ENCODE data around the gene LCTL.
"Not testable (repeated sequence)": the region's sequence is repeated elsewhere in the genome, so short reads cannot be mapped to it uniquely, and the experiment has no call there.

Gene LCTL

DNA sequence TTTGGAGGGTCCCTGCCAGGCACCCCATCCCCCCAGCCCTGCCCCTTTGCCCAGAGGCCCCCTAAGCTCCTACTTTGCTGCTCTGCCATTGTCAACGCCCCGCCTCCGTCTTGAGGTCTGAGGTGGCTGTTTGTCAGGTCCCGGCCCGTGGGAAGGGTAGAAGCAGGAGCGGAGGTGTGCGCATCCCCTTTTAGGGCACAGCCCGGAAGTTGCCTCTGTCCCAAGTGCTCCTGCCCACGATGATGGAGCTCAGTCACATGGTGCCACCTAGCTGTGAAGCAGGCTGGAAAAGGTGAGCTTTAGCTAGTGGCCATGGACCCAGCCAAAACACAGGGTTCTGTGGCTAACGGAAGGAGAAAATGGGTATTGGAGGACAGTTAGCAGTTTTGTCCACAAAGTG is 28.5 kb upstream of the LCTL start:
- TF ChIP-seq CTCF (IDR thresholded peaks at IDR 0.05; ENCODE audit: low read depth, low read length): no peak
- DNase-seq: no peak
- peaks cover 27% of the 10 kb centered on the region for H3K36me3 ChIP-seq
- H3K4me1 ChIP-seq: peaks cover 58% of the 10 kb centered on the region
- no peaks in the 10 kb centered on the region for H3K9me3 ChIP-seq
- no peak overlapping the region for H3K4me3 ChIP-seq (ENCODE audit: low read depth, low read length)
- H3K27me3 ChIP-seq: no peaks in the 10 kb centered on the region

GRCh38 chr15:66593219-66593780 is 27.5 kb upstream of the LCTL start:
- H3K27me3 ChIP-seq: no peaks in the 10 kb centered on the region

DNA sequence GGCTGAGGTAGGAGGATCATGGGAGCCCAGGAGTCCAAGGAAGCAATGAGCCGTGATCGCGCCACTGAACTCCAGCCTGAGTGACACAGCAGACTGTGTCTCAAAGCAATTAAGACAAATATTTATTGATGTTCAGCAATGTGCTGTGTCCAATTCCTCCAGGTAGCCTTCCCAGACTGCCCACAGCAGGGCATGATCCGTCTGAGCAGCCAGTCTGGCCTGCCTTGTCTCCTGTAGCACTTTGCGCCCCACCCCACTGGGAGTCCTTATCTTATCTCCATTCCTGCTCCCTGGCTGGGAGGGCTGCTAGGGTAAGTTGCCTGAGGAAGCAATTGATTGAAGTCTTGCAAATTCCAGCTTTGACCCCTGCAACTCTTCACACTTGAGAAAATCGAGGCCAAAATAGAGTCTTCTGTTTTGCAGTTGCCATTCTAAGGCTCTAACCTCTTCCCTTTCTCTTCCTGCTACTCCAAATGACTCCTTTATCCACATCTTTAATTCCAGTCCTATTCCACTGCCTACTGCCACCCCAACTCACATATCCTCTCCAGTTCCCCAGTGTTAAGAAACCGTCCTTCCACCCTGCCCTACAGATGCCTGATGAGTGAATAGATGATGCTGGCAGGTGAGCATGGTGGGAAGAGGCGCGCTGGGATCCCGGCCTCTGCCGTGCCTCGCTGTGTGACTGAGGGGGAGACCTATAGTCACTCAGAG is 26.9 kb upstream of the LCTL start:
- no peaks in the 10 kb centered on the region for H3K9me3 ChIP-seq
- DNase-seq: peak; percentile 40
- TF ChIP-seq CTCF (IDR thresholded peaks at IDR 0.05; ENCODE audit: low read depth, low read length): no peak
- peaks cover 49% of the 10 kb centered on the region for H3K4me1 ChIP-seq
- H3K36me3 ChIP-seq: peaks cover 44% of the 10 kb centered on the region
- H3K27me3 ChIP-seq: no peaks in the 10 kb centered on the region
- no peak overlapping the region for H3K4me3 ChIP-seq (ENCODE audit: low read depth, low read length)

More at GRCh38 chr15:66593219-66593780, 27.5 kb upstream of the LCTL start:
- Histone ChIP-seq H3K4me1 (peaks cover 55% of the 10 kb centered on the region), H3K36me3 (peaks cover 38% of the 10 kb centered on the region), H3K4me3 (ENCODE audit: low read depth, low read length) (no peak overlapping the region), H3K9me3 (no peaks in the 10 kb centered on the region)
- no peak for TF ChIP-seq CTCF (IDR thresholded peaks at IDR 0.05; ENCODE audit: low read depth, low read length)
- DNase-seq: no peak

GRCh38 chr15:66591322-66591862 is 25.6 kb upstream of the LCTL start:
- DNase-seq: peak; percentile 46
- H3K9me3 ChIP-seq: no peaks in the 10 kb centered on the region
- H3K4me3 ChIP-seq (ENCODE audit: low read depth, low read length): no peak overlapping the region
- peaks cover 45% of the 10 kb centered on the region for H3K36me3 ChIP-seq
- no peak for TF ChIP-seq CTCF (IDR thresholded peaks at IDR 0.05; ENCODE audit: low read depth, low read length)
- peaks cover 49% of the 10 kb centered on the region for H3K4me1 ChIP-seq
- H3K27me3 ChIP-seq: no peaks in the 10 kb centered on the region

DNA sequence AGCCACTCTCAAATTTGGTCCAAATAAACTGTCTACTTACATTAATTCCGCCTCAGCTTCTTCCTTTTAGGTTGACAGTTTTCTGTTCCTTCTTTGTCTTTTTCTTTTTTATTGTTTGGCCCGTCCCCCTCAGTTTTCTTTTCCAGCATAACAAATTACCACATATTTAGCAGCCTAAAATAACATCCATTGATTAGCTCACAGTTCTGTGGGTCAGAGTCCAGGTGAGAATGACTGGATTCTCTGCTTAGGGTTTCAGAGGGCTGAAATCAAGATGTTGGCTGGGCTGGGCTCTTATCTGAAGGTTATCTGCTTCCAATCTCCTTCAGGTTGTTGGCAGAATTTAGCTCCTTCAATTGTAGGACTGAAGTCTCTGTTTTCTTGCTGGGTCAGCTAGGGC is 24.6 kb upstream of the LCTL start:
- Histone ChIP-seq H3K4me1 (peaks cover 42% of the 10 kb centered on the region), H3K36me3 (peaks cover 49% of the 10 kb centered on the region), H3K9me3 (no peaks in the 10 kb centered on the region), H3K4me3 (ENCODE audit: low read depth, low read length) (no peak overlapping the region), H3K27me3 (no peaks in the 10 kb centered on the region)
- no peak for DNase-seq
- TF ChIP-seq CTCF (IDR thresholded peaks at IDR 0.05; ENCODE audit: low read depth, low read length): no peak

DNA sequence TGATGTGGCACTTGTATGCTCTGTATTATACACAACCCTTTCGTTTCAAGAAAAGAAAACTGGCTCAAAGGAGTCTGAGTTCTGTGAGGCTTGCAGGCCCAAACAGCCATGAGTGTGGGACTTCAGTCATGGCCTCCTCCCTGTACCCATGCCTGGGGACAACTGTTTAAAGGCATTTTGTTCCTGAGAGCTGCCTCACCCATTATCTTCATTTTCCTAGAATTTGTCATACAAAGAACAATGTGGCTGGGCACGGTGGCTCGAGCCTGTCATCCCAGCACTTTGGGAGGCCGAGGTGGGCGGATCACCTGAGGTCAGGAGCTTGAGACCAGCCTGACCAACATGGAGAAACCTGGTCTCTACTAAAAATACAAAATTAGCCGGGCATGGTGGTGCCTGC is 23.6 kb upstream of the LCTL start:
- not testable (repeated sequence) for DNase-seq; H3K9me3 ChIP-seq; H3K4me3 ChIP-seq (ENCODE audit: low read depth, low read length); H3K27me3 ChIP-seq
- Histone ChIP-seq H3K4me1 (peaks cover 32% of the 10 kb centered on the region), H3K36me3 (peaks cover 46% of the 10 kb centered on the region)

Measured in BE2C (cell line).